ENCODE measurements around the gene HTR6.
"Not testable (repeated sequence)": the region's sequence is repeated elsewhere in the genome, so short reads cannot be mapped to it uniquely, and the experiment has no call there.

HTR6 gene

DNA sequence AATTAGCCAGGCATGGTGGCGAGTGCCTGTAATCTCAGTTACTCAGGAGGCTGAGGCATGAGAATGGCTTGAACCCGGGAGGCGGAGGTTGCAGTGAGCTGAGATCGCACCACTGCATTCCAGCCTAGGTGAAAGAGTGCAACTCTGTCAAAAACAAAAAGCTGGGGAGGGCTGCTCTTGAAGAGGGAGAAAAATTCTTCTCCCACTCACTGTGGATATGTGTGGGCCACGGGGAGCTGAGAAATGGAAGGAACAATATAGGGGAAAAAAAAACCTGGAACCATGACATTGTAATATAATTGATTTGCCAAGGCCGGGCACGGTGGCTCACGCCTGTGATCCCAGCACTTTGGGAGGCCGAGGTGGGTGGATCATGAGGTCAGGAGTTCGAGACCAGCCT, 27.9 kb upstream of the HTR6 start:
- not testable (repeated sequence) for FAIRE-seq

DNA sequence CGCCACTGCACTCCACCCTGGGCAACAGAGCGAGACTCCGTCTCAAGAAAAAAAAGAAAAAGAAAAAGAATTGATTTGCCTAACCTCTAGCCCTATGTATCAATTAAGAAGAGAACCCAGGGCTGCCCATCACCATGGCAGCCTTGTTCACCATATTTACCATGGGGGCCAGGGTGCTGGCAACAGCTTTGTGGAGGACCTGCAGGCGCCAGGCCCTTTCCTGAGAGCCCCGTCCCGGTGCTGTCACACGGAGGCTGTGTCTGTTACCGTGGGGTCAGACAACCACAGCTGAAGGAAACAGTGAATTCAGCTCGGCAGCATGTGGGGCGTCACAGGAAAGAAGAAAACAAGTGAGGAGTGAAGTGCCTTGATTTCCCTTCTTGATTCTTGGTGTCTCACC, 27.1 kb upstream of the HTR6 start:
- DNase-seq (ENCODE audit: extremely low spot score, insufficient read length, low read depth) (no peak), FAIRE-seq (no peak)

More for the DNA sequence above, 27.9 kb upstream of the HTR6 start:
- DNase-seq (ENCODE audit: extremely low spot score, insufficient read length, low read depth): not testable (repeated sequence)

DNA sequence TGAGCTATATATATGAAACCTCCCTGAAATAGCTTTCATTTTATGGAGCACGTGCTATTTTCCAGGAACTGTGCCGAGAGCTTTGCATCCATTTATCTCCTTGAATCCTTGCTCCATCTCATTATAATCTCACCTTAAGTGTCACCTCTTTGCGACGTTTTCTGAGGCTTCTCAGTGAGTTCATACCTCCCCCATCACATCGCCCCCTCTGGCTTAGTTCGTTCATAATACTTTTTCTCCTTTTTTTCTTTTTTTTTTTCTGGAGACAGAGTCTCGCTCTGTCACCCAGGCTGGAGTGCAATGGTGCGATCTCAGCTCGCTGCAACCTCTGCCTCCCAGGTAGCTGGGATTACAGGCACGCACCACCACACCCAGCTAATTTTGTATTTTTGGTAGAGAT, 25.4 kb upstream of the HTR6 start:
- not testable (repeated sequence) for FAIRE-seq; DNase-seq (ENCODE audit: extremely low spot score, insufficient read length, low read depth)

DNA sequence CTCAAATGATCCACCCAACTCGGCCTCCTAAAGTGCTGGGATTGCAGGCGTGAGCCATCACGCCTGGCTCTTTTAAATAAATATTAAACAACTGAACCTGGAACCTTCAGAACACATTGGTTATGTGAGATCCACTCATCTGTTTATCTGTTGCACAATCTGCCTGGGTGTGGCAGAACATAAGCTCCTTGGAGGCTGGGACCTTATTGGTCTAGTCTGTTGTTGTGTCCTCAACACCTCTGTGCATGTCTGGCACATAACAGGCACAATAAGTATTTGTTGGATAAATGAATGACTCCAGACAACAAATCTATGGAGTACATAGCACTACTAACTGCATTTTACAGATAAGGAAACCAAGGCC, 24.7 kb upstream of the HTR6 start:
- no peak for FAIRE-seq

DNA sequence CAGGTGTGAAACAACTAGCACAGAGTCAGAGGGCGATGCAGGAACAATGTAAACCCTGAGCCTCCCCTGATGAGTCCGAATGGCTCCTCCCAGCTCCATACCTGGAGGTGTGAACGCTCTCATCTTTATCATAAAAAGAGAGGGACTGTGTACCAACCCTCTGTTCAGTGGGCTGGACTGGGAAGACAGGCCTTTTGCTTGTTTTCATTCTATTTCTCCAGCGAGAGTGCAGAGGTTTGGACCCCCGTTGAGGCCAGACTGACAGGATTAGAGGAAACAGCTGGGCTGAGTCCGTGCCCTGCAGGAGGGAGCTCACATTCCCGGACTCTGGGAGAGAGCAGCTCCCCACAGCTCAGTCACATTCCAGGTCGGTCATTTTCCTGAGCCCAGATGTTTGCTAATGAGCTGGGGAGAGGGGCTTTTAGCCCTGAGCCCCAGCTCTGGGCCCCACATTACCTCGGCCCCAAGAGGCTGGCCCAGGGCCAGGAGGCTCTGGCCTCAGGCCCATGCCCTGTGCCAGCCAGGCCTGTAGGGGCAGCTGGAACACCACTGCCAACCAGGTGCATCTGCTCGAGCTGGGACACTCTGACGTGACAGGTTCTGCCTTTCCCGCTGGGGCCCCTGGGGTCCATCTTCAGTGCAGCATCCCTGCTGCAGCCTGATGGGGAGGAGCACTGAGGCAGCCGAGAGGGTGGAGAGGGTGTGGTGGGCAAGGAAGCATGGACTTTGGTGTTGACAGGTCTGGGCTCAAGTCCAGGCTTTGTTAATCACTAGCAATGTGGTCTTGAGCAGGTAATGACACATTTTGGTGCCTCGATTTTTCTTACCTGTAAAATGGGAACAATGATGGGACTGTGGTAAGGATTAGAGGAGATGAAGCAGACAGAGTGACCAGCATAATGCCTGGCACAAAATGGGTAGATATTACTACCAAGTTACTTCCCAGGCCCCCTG, 24.0 kb upstream of the HTR6 start:
- no peak for FAIRE-seq

More for the DNA sequence above, 24.7 kb upstream of the HTR6 start:
- DNase-seq (ENCODE audit: extremely low spot score, insufficient read length, low read depth): no peak

DNA sequence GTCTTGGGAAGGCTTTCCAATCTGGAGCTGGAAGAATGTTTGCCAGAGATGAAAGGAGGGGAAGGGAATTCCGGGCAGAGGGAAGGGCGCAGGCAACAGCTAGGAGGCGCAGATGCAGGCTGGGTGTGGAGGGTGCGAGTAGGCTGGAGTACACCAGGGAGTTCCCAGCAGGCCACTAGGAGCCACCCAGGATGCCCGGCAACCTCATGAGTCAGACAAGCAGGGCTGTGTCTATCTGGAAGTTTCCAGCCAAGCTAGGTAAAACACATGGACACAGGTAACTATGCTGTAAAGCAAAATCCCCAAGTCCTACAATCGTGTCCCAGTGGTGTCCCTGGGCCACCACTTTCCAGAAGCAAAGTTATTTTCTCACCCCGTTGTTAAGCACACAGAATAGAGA, 21.6 kb upstream of the HTR6 start:
- DNase-seq (ENCODE audit: extremely low spot score, insufficient read length, low read depth) (no peak), FAIRE-seq (no peak)

More for the DNA sequence above, 24.0 kb upstream of the HTR6 start:
- DNase-seq (ENCODE audit: extremely low spot score, insufficient read length, low read depth): no peak

DNA sequence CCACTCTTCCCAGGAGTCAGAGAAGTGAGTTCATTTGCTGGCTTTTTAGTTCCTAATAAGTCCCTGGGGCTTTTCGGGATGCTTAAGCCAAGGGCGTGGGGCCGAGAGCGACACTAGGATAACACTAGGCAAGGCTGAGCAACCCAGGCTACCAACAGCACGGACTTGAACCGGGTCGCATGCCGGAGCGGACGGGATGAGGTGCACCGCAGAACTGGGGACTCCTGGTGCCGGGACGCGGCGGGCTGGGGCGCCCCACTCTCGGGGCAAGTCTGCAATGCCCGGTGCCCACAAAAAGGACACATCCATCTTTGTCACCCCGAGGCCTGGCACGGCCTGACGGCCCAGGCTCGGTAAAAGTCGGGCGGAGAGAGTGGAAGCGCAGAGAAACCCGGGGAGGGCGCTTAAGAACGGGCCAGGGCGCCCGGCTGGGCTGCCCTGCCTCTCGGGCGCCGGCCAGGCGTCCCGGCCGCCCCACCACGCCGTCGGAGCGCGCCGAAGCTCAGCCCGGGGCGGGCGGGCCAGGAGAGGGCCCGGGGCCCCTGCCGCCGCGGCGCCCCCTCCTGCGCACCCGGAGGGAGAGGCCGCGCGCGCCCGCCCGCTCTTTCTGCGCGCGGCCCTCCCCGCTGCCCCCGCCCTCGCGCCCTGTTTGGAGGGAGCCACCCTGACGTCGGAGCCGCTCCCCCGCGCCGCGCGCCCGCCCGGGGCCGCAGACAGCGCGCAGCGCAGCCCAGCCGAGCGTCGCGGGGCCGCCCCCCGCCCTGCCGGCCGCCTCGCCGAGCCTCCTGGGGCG, 20.9 kb upstream of the HTR6 start, which contains the start of gene NBL1:
Gene NBL1 (plus strand): TSS at position 710 of the 793 bp plus-strand sequence. CDS start 10,720 bp downstream, outside the sequence.
- DNase-seq (ENCODE audit: extremely low spot score, insufficient read length, low read depth): no peak
- FAIRE-seq: no peak

DNA sequence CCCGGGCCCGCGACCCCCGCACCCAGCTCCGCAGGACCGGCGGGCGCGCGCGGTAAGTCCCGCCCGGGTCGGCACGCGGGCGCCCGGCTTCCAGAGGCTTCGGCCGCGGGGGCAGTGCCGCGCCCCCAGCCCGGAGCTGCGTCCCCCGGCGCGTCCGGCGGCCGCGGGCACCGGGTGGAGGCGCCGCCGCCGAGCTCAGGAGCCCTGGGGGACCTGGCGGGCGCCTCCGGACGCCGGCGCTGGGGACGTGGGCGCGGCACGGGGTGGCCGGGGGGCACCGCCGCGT, 20.3 kb upstream of the HTR6 start:
- FAIRE-seq: no peak

DNA sequence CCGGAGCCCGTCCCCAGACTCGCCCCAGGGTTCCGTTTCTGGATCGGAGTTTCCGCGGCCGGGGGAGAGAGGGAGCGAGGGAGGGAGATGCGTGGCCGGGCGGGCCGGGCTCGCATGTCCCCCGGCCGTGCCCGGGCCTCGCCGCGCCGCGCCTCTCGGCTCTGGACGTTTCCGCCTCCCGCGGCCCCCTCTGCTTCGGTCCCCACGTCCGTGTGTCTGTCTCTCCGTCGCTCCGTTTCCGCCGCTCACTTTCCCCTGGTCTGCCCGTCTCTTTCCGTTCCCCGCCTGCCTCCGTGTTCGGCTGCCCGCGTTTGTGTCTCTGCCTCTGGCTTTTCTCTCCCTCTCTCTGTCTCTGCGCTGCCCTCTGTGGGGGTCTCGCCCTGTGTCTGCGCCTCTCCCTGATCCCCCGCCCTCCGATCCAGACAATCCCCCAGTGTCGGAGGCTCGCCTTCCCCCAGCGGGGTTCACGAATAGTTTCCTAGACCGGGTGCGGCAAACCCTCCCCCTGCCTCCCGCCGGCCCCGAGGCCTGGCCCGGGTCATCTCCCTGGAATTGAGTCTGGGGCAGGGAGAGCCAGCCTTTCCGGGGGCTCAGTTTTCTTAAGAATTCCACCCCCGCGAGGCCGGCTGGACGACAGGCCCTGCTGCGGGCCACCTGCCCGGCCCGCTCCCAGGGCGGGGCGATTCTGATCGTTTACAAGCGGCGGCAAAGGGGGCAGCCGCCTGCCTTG, 19.8 kb upstream of the HTR6 start:
- FAIRE-seq (no peak), DNase-seq (ENCODE audit: extremely low spot score, insufficient read length, low read depth) (no peak)

More for the DNA sequence above, 20.3 kb upstream of the HTR6 start:
- no peak for DNase-seq (ENCODE audit: extremely low spot score, insufficient read length, low read depth)

DNA sequence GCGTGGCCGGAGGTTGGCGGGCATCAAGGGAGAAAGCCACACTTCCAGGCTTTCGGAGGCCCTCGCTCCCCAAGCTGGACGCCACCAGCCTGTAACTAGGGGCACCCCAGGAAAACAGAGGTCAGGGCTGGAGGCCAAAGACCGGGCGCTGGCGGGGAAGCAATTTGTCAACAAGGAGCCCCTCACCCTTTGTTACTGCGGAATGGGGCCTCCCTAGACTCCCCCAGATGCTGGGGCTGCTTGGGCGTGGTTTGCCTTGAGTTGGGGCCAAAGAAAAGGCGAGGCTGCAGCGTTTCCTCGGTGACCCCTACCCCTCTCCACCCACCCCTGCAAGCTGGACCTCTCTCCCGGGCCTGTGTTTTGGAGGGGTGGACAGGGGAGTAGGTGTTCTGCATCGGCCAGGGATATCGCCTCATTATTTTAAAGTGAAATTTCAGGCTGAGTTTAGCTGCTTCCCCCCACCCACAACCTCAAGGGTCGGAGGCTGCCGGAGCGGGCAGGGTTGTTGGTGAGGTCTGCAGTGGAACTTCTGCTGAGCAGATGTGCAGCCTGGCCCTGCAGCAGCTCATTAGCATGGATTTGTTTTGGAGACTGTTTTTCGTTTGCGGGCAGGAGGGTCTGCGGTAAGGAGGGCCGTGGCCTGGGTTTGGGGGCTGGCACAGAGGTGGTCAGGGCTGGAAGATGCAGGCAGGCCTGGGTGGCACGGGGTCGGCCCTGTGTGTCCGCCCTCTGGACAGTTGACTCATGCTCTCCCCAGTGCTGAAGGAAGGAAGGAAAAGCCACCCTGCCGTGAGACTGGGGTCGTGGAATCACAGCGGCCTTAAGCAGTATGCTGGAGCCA, 19.0 kb upstream of the HTR6 start:
- DNase-seq (ENCODE audit: extremely low spot score, insufficient read length, low read depth) (no peak), FAIRE-seq (no peak)

DNA sequence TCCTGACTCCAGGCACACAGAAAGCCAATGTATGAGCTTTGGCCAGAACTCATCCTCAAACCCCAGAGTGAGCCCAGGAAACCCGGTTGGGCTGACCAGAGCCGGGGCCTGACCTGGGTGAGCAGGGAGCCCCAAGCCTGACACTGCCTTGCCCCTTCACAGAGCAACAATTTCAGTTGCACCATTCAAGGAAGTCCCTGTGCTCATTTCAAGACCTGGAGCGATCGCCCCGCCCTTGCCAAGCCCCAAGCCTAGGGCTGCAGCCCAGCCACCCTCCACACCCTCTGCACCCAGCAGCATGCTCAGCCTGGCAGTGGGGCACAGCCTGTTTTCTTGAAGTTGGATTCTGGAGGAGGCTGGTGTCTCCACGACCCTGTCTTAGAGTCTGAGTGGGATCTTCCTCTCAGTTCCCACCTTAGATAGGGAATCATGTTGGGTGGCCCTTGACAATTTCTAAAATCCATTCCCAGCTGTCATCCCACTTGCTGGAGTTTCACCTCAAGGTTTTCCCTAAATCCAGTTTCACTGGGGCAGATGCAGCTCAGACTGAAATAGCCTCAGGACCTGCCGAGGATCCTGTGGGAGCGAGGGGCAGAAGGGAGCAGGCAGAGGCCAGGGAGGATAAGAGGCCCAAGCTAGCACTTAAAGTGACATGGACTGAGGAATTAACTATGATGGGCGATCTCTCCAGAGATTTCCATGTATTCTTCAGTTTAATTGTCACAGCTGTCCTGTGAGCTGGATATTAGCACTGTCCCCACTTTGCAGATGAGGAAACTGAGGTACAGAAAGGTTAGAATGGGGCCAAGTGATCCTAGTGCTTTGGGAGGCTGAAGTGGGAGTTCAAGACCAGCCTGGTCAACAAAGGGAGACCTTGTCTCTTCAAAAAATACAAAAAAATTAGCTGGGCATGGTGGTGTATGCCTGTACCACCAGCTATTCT, 18.0 kb upstream of the HTR6 start:
- DNase-seq (ENCODE audit: extremely low spot score, insufficient read length, low read depth): no peak

DNA sequence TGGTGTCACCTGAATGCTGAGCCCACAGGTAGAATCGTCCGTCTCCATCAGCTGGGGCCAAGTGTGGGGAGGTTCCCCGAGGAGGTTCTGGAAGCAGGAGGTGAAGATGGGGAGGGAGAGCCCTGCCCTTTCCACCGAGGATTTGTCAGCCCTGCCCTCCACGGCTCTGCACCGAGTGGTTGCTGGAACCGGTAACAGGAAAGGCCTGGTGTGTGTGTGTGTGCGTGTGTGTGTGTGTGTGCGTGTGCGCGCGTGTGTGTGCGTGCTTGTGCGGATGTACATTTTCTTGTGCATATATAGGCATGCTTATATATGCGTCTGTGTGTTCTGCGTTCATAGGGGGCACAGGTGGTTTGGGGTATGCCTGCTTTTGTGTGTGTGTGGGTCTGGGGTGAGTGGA, 17.0 kb upstream of the HTR6 start:
- DNase-seq (ENCODE audit: extremely low spot score, insufficient read length, low read depth) (no peak), FAIRE-seq (no peak)

More for the DNA sequence above, 18.0 kb upstream of the HTR6 start:
- peak; percentile 18 for FAIRE-seq

DNA sequence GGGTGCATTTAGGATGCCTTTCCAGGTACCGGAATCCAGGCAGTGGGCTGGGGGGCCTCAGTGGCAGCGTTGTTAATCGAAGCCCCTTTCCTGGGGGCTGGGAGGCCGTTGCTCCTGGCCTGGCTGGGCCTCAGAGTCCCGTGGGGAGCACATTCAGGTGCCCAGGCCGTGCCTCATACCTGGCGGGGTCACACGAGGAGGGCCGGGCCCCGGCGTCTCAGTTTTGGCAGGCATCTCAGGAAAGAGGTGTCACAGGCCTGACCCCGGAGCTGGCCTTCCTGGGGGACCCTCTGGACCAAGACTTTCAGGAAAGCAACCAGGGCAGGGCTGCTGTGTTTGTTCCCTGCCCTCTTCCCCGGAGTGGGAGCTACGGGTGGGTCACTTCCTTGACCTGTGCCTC, 16.4 kb upstream of the HTR6 start:
- FAIRE-seq: no peak

DNA sequence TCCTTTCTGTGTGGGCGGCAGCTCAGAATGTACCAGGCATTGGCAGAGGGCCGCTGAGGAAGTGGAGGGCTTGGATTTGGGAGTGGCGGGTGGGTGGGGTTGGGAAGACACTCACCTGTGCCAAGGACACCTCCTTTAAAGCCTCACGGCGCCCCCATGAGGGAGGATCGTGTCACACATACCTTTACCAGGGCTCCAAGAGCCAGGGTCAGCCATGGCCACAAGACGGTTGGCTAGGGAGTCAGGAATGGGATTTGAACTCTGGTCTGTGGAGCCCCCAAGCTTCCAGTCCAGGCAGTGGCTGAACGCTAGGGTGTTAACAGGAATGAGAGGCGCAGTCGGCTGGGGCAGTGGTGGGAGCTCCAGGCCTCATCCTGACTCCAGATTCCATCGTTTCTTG, 16.0 kb upstream of the HTR6 start:
- no peak for DNase-seq (ENCODE audit: extremely low spot score, insufficient read length, low read depth)
- no peak for FAIRE-seq

More for the DNA sequence above, 16.4 kb upstream of the HTR6 start:
- no peak for DNase-seq (ENCODE audit: extremely low spot score, insufficient read length, low read depth)

DNA sequence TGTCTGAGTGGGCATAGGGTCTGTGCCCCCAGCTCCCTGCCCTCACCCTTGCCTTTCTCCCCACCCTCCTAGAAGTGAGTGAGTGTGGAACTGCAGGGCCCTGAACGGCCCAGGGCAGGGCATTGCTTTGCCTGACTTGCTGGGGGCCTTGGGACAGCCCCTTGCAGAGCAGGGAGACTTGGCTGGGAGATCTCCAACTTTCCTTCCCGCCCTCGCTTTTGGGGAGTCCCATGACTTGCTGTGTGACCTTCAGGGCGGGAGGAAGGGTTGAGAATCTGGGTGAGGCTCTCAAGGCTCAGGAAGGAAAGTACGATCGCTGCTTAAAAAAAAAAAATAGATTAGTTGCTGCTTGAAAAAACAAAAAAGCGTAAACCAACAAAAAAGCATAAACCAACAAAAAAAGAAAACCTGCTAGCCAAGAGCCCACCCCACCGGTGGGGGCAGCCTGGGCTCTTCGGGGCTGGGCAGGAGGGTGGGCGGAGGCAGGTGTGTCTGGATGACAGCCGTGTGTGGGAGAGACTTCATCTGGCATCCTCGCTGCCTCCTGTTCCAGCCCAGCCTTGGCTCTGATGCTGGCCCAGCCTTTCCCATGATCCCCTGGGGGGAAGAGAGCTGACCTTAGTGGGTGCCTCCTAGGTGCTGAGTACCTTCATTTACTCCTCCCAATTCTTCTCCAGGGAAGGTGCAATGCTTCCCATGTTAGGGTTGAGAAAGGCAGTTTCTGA, 14.1 kb upstream of the HTR6 start:
- DNase-seq (ENCODE audit: extremely low spot score, insufficient read length, low read depth) (no peak), FAIRE-seq (no peak)

DNA sequence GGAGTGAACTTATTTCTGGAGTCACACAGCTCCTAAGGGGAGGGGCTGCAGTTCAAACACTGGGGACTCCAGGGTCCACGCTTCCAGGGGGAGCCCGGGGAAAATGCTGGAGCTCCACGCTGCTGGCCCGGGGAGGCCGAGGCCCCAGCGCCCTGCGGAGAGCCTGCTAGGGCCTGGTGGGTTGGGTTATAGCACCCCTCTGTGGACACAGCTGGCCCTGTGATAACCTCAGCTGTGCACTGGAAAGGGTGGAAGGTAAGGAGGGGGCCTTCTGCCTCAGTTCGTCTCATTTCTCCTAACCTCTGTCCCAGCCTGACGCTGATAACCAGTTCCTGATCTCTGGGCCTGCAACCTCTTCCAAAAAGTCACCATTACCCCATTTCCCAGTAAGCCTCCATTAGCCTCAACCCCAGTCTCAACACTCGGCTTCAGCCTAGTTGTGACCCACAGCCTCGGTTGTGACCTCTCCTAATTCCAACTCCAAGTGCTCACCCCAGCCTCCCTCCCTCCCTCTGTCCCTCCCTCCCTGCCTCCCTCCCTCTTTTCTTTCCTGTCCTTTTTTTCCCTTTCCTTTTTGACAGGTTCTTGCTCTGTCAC, 13.4 kb upstream of the HTR6 start:
- DNase-seq (ENCODE audit: extremely low spot score, insufficient read length, low read depth) (no peak), FAIRE-seq (peak; percentile 73)

DNA sequence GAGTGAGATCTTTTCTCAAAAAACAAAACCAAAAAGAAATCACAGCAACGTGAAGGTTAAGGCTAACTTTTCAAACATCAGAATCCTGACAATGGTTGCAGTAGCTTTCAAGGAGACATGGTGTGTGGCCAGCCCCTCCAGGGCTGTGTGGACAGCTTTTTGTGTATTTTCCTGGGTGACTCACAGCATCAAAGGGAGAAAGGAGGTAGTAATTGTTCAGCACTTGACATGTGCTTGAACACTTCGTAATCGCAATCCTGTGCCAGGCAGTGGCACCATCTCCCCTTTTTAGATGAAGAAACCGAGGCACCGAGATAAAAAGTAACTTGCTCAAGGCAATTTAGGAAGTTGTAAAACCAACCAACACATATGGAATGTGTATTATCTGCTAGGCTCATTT, 10.3 kb upstream of the HTR6 start:
- no peak for FAIRE-seq

More for the DNA sequence above, 10.3 kb upstream of the HTR6 start:
- no peak for DNase-seq (ENCODE audit: extremely low spot score, insufficient read length, low read depth)
